ENCODE results near the gene ABT1.

- TF ChIP-seq CTCF (conservative IDR thresholded peaks at IDR 0.05; ENCODE audit: low read length) (no peak), EZH2phosphoT487 (IDR thresholded peaks at IDR 0.05; ENCODE audit: borderline replicate concordance, low read depth, low read length) (no peak)
Measured at GRCh38 chr6:26550250-26550993, 46.3 kb upstream of the ABT1 start.
